Stimulated activated CD4-positive, alpha-beta T cell treated with anti-CD3 and anti-CD28 coated beads, Interleukin-12 subunit alpha, Interleukin-12 subunit beta, amount 100 ng/mL, for 24 hours (primary cell): ENCODE data around the gene UNC45A.
A peak's percentile ranks its signal among the peaks of the same experiment; 100 is the strongest.

Experiments
- DNase-seq, 2 experiments: peaks; one replicate each; pipeline ENCODE4 v3.0.0-alpha.2; 2020; ENCODE audit warnings: low read depth in 2 of 2

The UNC45A gene

DNA sequence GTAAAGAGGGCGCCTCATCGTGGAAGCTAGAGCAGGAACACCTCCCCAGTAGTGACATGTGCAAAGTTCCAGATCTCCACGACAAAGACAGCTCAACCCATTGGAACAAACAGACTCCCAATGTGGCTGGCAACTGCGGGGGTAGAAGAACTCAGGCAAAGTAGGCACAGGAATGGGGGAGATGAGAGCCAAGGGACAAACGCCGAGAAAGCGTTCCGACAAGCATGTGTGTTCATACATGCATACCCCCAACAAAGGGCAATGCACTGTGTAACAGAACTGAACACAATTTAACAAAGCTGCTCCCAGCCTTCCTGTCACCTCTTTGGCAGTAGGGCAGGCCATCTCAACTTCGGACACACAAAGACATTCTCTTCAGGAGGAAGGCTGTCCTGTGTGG lies 31.2 kb downstream of the UNC45A start:
- no peak for DNase-seq

DNA sequence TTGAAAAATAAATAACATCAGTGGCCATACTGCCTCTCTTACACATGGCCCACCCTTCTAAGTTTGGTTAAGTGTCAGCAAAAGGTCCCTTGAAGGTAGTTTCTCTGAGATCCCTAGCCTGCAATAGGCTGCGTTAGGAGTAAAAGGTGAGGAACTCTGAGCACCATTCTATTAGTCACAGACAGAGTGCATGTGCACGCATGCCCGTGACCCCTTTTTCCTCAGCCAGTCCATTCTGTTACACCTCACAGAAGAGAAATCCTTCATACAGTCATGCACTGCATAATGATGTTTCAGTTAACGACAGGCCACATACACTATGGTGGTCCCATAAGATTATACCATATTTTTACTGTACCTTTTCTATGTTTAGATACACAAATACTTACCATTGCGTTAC lies 32.1 kb downstream of the UNC45A start:
- DNase-seq: no peak

DNA sequence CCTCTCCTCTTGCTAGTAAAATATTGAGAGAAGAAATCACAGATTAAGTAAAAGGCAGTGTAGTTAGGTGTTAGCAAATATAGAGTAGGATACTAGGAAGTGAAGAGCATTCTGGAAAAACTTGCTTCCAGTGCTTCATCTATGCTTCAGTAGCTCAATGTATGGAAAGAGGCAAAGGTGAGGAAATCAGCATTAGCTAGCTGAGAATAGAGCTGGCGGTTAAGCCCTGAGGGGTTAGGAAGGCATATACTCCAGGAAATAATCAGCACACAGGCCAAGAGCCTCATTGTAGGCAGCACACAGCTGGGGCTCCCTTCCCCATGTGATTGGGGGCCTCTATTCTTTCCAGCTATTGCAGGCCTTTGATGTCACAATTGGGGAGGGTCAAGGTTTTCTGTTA lies 33.3 kb downstream of the UNC45A start:
- no peak for DNase-seq

DNA sequence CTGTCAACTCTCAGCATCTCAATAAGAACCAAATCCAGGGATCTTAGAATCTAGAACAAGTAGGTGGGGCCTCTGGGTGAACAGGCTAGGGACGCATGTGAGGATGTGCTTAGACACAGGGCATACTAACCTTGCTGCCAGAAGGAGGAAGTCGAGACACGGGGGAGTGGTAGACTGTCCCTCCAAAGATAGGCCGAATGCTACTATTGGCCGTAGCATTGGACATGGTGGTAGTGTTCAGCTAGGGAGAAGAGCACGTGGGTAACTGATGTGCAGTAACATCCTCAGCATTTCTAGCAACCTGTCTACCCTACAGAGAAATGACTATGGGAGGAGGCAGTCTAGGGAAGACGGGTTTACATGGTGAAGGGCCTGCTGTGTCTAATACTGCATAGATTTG lies 35.2 kb downstream of the UNC45A start:
- DNase-seq: no peak

DNA sequence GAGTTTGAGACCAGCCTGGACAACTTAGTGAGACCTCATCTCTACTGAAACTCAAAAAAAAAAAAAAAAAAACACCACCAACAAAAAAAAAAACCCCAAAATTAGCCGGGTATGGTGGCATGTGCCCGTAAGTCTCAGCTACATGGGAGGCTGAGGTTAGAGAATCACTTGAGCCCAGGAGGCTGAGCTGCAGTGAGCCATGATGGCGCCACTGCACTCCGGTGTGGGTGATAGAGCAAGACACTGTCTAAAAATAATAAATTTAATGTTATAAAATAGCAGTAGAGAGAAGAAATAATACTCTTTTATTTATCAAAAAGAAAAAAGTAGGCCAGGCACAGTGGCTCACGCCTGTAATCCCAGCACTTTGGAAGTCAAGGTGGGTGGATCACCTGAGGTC lies 37.0 kb downstream of the UNC45A start:
- DNase-seq: no peak

DNA sequence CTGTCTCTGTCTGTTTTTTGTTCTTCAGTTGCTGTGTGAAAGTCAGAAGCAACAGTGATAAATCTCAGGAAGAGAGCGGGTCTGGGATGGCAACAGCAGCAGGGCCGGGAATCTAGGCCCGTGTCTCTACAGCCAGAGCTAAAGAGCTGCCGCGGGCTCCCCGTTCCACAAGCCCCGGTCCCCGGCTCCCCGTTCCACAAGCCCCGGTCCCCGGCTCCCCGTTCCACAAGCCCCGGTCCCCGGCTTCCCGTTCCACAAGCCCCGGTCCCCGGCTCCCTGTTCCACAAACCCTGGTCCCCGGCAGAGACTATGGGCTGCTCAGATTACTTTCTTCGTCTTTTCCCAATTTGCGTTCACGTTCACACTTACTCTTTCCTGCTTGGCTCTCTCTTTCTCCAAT lies 39.1 kb downstream of the UNC45A start:
- DNase-seq: no peak

DNA sequence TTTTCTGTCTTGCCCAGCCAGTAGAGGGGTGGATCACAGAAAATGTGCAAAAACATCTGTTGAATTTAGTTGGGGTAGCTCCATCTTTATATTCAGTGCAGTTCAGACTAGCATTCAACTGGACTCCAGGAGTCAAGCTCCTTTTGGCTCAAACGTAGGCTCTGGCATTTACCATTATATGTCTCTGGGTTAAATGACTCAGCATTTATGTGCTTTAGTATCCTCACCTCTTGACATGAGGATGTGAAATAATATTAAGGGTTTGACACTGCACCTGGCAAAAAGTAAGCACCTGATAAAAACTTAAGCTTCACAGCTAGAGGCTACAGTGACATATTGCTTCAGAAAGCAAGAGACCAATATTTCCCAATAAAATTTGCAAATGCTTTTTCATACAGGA lies 44.5 kb downstream of the UNC45A start:
- DNase-seq: no peak

DNA sequence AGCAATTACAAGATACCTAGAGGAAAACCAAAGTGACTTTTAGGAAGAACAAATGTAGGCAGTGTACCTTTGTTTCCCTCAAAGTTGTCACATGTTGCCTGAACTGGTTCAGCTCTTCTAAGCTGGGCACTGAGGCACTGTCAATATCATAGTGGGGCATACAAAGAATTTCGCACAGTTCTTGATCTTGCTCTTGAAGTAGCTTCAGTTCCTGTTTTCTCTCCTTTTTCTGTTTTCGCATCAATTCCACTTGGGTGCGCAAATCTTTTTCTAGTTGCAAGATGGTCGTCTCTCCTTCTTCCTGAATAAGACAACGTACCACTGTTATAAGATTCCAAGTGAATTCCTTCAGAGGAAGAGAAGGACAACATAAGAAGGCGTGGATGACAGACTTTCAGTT lies 46.6 kb downstream of the UNC45A start:
- no peak for DNase-seq

DNA sequence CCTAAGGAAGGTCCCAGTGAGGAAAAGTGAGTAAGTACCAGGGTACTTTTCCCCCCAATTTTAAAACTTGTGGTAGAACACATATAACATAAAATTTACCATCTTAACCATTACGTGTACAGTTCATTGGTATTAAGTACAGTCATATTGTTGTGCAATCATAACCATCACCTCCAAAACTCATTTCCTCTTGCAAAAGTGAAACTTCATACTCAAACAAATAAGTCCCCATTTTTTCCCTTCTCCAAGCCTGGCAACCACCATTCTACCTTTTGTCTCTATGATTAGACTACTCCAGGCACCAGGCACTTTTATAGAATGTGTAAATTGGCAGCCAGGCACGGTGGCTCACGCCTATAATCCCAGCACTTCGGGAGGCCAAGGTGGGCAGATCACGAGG lies 47.0 kb downstream of the UNC45A start:
- DNase-seq: no peak

DNA sequence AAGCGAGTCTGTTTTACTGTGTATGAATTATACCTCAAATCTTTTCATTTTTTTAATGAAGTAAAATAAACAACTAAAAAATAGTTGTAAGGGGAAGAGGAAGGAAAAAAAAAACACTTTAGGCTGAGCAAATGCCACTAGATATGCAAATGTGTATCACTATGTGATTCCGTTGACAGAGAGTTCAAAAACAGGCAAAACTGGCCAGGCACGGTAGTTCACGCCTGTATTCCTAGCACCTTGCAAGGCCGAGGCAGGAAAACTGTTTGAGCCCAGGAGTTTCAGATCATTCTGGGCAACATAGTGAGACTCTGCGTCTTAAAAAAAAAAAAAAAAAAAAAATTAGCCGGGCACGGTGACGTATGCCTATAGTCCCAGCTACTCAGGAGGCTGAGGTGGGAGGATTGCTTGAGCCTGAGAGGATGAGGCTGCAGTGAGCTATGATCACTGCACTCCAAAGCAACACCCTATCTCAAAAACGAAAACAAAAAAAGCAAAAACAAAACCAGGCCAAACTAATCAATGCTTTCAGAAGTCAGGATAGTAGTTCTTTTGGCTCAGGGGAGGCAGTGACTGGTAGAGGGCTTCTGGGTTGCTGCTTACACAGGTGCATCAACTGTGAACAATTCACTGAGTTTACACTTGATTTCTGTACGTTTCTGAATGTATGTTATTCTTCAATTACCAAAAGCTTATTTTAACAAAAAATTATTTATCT lies 51.9 kb downstream of the UNC45A start:
- DNase-seq: no peak

DNA sequence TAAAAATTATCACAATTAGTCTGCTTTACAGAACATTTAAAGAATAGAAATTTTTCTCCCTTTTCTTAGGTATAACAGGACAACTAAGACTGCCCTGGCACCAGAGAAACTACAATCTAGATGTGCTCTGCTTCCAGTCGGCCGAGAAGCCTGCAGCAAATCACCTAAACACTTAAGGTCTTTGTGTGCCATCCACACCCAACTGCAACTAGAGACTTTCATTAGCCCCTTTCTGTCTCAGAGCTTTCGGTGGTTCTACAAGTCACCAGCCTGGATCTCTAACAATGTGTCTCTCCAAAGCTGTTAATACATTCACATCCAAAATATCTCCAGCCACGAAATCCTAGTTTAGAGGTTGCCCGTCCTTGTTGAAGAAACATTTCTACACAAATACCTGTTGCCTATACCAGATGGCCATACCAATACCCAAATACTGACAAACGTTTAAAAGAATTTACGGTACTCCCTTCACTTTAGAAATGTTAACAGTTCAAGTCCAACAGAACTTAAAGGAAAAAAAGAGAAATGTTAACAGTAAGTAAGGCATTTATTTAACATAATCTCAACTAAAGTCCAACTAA lies 52.6 kb downstream of the UNC45A start:
- no peak for DNase-seq

DNA sequence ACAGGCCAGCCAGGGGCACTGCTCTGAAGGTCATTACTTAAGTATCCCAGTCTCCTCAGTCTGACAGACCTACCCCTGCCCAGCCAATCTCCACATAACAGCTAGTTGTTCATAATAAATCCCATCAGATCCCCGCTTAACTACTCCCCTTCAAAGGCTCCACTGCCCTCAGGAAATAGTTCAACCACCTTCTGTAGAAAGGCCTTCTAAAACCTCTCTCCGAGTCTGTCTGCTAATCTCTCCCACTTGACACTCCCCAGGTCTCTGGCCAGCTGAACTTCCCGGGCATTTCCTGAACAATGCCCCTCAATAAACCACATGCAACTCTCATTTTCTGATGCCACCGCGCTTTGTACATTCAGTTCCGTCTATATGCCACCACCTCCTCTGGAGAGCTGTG lies 53.2 kb downstream of the UNC45A start:
- DNase-seq: no peak

DNA sequence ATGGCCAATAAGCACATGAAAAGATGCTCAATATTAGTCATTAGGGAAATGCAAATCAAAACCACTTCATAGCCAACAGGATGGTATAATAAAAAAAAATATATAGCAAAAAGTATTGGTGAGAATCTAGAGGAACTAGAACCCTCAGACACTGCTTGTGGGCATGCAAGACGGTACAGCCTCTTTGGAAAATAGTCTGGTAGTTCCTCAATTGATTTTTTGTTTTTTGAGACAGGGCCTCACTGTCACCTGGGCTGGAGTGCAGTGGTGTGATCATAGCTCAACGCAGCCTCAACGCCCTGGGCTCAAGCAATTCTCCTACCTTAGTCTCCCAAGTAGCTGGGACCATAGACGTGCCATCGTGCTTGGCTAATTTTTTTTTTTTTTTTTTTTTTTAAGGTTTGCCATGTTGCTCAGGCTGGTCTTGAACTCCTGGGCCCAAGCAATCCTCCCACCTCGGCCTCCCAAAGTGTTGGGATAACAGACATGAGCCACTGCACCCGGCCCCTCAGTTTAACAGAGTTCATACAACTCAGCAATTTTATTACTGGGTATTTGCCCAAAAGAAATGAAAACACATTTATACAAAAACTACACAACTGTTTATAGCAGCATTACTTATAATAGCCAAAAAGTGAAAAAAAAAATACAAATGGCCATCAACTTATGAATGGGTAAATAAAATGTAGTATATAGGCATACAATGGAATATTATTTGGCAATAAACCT lies 54.1 kb downstream of the UNC45A start:
- no peak for DNase-seq

DNA sequence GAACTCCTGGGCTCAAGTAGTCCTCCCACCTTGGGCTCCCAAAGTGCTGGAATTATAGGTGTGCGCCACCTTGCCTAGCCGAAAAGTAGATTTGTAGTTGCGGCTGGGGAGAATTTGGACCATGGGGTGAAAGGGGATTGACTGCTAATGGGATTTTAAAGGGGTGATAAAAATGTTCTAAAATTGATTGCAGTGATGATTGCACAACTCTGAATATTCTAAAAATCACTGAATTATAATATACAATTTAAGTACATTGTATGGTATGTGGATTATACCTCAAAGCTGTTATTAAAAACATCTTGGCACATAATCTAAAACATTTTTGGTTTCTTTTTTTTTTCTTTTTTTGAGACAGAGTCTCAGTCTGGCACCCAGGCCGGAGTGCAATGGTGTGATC lies 55.4 kb downstream of the UNC45A start:
- DNase-seq: no peak

DNA sequence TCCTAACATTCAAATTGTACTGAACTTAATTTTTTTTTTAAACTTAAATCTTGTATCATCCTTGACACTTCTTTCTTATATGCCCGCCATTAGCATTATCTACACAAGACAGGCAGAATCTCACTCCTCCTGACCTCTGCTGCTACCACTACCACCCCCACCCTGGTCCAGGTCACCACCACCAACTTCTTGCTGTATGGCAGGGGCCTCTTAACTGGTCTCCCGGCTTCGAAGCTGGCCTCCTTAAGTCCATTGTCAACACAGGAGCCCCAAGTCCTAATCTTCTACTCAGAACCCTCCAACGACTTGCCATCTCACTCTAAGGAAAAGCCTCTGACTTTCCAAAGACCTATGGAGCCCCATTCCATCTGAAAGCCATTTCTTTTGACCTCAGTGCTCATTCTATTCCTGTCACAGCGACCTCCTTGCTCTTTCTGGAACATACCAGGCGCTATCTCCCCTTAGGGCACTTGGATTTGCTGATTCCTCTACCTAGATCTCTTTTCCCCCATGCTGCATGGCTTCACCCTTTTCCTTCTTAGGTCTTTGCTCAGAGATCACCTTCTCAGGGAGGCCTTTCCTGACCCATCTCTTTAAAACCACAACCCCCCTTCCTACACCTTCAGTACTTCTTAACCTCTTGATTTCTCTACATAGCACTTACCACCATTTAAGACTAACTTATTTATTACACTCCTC lies 56.7 kb downstream of the UNC45A start:
- no peak for DNase-seq

DNA sequence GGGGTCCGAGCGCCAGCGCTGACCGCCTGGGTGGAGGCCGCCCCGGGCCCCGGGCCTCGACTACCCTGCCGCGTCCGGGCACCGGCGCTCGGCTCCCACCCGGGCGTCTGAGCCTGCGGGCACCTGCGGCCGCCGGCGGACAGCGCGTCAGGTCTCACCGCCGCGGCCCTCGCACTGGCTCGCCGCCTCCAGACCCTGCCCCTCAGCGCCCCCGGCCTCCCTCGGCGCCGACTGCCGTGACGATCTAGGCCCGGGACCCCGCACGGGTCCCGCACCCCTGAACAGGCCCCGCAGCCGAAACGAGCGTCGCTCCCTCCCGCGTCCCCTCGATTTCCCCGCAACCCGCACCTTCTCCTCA lies 59.0 kb downstream of the UNC45A start:
- peak in 1 of 2 experiments; percentile 0 for DNase-seq

DNA sequence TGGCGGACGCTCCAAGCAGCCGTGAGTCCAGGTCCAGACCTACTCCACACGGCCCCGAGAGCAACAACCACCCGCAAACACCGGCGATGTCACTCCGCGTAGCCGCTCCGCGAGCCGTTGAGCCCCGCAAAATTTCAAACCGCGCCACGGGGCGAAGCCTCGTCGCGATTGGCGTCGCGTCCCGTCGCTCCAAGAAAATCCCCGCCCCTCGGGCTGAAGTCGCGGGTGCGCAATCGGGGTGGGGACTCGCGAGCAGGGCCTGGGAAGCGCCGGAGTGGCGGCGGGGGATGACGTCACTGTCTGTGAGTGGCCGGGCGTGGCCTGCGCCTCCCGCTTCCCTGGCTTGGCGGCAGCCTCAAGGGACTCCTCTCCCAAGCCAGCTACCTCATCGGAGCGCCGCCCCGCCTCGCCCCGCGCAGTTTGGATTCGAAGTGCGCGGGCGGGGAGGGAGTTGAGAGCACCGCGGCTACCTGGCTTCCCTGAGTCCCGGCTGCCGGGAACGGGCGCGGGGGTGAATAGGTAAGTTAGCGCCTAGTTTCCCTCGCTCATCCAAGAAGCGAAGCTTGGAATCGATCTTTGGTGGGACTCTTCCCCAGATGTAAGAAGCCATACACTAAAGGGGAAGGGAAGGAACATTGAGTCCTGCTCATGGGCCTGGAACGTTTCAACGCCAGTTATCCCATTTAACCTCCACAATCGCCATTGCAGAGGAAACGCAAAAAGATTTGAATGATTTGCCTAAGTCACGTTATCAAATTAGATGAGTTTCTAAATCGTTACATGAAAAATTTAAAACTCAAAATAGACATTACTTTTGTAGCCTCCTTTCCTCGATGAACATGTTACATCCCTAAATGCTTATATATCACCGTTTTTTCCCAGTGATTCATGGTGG lies 59.6 kb downstream of the UNC45A start, which contains the start of gene PRC1:
Gene PRC1 (minus strand): TSS at position 119 of the 895 bp plus-strand sequence. CDS start 118 bp downstream, at position 1.
- DNase-seq: peak; percentile 96 to 97

DNA sequence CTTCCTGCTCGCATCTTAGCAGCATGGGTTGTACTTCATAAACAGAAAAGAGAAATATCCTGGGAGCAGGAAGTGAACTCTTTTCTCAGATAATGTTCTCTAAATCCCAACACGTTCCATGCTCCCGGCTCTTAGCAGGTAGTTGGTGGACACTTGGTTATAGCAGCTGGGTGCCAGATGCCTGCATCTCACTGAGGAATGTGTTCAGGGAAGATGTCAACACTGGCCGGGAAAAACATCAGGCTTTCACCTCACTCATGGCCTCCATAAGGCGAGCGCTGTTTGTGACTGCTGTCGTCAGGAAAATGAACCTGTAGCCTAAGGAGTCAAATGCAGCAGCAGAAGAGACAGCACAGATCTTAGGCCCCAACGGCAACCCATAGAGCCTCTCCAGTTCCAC lies 63.7 kb downstream of the UNC45A start:
- no peak for DNase-seq

DNA sequence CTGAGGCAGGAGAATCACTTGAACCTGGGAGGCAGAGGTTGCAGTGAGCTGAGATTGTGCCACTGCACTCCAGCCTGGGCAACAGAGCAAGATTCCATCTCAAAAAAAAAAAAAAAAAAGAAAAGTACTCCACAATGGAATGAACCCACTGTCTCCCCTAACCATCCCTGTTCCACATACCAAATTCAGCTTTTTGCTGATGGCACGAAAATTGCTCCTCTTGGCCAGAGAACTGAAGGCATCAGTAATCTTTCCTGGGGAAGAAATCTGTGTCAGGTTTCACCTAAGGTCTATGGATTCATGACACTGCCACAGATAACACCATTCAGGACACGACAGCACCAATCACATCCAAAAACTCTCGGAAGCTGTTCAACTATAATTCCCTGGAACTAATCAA lies 66.1 kb downstream of the UNC45A start:
- DNase-seq: no peak
